GM21825 (cell line): Measurements from ENCODE around the gene MSANTD2.

Experiments
- ATAC-seq: cut with Tn5 transposase; IDR thresholded peaks from one replicate; pipeline ENCODE4 v1.9.1; 2021; ENCODE audit warnings: mild to moderate bottlenecking, moderate library complexity; ENCODE audit not compliant: unreplicated experiment

The MSANTD2 gene

GRCh38 chr11:124800226-124800929 is at the start of gene MSANTD2:
Gene MSANTD2, minus strand, starts transcription at chr11:124800406. Its CDS starts 26 bp downstream, at chr11:124800380.
- ATAC-seq = peak; percentile 92

- no peak for ATAC-seq
These were observed 46.0 kb upstream of the MSANTD2 start for GRCh38 chr11:124846070-124846673.

DNA sequence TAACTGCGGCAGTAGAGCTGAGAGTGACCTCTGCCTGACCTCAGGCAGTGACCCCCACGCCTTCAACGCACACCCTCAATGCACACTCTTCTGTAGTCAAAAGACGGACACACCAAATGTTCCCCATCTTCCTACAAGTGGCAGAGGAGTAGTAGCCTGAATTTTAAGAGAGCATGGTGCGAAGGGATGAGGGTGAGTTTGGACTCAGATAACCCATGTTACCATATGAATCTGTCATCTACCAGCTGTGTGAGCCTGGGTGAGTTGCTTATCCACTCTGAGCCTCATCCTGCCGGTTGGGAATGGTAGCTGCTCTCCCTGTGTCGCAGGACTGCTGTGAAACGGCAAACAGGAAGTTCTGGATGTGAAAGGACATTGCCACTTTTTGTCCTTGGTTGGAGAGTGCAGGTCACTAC is 44.5 kb upstream of the MSANTD2 start:
- ATAC-seq = no peak

DNA sequence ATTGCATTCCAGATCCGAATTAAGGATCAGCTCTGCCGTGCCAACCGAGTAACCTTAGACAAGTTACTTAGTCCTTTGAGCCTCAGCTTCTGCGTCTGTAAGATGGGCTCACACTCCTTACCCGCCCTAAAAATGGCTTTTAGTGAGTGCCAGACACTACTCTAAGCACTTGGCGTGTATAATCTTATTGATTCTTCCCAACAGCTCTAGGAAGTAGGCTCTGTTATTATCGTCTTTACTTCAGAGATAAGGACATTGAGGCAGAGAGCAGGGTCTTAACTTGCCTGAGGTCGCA is 43.4 kb upstream of the MSANTD2 start:
- ATAC-seq = no peak

DNA sequence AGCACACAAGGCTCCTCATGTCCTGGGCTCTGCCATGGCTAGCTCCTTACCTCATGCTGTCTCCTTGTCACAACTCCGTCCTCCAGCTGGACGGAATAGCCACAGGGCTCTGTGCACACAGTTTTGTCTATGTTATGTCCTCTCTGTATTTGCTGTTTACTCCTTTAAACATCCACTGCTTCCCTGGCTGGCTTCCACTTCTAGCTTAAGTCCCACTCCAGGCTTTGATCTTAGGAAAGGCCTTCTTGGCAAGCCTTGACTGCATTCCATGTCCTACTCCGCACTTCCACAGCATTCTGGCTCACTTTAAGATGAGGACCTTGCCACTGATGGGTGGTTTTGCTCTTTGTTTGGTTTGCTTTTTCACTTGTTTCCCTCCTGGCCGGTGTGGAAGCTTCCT is 42.1 kb upstream of the MSANTD2 start:
- ATAC-seq = no peak

DNA sequence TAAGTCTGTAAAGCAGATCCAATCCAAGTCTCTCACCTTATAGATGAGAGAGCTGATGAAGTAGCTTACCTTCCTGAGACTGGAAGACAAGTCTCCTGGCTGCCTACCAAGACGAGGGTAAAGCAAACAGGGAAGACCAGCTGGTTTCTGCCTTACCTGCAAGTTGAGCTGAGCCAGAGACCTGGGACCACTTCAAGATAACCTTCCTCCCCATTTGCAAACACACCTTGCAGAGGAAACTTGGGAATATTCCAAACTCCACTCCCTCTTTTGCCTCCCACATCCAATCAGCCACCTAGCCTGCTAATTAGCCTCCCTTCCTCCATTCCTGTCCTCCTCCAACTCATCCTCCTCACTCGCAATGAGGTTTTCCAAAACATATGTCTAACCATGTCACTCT is 41.6 kb upstream of the MSANTD2 start:
- no peak for ATAC-seq

DNA sequence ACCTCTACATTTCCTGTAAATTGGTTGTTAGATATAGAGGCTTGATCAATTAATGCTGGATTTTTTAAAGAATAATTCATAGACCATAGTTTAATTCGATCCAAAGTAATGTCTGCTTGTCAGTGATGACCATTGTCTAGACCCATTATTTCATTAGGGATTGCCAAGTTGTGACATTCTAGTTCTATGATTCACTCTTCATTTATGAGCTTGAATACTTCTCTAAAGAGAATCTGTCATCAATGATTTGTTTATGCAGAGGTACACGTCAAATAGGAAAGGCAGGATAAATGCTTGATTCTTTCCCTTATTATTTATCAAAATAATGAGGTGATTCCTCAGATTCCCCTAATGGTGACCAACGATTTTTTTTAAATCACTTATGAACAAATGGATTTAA is 41.0 kb upstream of the MSANTD2 start:
- no peak for ATAC-seq

GRCh38 chr11:124840666-124841065 is 40.5 kb upstream of the MSANTD2 start:
- no peak for ATAC-seq

GRCh38 chr11:124839972-124840621 is 39.9 kb upstream of the MSANTD2 start:
- no peak for ATAC-seq

DNA sequence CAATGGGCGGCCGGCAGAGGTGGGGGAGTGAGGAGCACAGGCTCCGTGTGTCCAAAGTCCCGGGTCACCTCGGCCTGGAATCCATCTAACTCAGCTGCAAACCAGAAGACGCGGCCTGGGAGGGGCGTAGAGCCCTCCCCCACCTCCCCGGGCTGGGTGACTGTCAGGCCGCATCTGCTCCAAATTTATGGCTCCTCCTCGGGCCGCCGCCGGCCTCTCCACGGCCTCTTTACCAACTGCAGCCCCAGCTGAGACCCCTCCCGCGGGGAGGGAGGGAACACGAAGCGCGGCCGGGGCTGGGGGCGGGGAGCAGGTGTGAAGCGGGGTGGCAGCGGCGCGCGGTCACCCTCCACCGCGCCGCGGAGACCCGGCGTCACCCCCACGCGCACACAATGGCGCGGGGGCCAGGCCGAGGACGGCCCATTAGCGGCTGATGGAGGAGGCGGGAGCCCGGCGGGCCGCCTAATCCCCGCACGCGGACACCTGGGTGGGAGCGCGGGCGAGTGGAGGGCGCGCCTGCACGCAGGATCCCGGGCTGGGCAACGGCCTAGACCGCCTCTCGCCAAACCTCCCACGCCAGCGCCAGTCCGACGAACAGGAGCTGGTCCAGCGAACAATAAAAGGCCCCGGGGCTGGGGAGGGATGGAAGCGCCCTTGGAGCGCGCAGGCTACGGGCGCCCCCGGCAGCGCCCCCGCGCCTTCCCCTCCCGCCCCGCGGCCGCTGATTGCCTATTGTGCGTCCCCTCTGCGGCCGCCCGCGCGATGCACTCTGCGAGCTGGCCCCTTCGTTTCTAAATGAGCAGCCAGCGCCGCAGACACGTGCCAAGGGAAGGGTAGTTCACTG is 39.1 kb upstream of the MSANTD2 start:
- ATAC-seq = no peak

- ATAC-seq = no peak
These were observed 38.6 kb upstream of the MSANTD2 start for GRCh38 chr11:124838805-124839127.

DNA sequence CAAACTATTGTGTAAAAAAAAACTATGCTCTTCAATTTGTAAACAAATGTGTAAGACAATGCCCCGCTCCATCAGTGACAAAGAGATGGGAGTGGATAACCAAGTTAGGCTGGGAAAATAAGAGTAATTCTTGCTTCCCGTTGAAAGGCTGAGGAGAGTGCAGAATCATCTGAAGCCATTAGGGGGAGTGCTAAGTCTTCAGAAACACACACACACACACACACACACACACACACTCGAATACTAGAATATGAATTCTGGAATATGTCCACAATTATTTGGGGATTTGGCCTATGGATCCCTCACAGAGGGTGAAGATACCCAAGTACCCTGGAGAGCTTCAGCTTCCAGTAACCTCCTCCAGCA is 37.3 kb upstream of the MSANTD2 start:
- ATAC-seq = no peak

GRCh38 chr11:124835918-124836317 is 35.7 kb upstream of the MSANTD2 start:
- ATAC-seq = no peak

DNA sequence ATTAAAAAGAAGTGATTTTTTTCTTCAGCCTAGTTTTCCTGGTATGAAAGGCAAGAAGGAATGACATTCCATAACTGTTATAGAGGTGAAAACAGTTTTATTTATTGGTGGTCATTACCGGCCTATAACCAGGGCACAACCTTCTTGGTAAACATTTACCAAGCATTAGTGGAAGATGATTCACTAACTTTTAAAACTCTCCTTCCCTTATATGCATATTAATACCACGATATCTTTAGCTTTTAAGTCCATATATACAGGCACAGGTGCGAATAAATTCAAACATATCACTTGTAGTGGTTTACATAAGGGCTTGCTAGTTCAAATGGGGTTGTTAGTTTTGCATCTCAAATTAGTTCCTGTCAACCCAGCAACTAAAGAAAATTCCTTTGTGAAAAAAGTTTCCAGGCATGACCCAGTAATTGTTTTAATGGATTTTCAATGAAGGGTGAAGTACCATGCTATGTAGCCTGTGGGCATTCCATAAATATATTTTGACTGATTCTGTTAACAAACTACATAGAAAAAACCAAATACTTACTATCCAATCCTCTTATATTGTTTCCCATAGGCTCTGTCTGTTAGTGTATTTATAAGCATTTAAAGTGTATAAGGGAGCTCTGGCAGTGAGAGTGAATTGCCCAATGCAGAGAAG is 34.4 kb upstream of the MSANTD2 start:
- ATAC-seq = no peak

DNA sequence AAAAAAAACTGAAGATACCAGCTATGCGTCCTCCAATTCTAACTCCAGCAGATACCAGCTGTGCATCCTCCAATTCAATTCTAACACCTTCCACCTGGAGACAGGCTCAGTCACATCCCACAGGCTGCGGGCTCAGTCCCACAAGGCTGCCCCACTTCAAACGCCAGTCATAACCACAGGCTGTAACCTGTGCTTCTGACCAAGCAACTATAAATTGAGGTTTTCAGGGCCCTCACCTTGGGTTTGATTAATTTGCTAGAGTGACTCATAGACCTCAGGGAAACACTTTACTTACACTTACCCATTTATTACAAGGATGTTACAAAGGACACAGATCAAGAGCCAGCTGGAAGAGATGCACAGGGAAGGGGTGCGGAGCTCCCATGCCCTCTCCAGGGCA is 32.4 kb upstream of the MSANTD2 start:
- ATAC-seq = no peak

GRCh38 chr11:124831897-124832296 is 31.7 kb upstream of the MSANTD2 start:
- no peak for ATAC-seq

- ATAC-seq = no peak
These were observed 30.5 kb upstream of the MSANTD2 start for GRCh38 chr11:124830749-124831148.

GRCh38 chr11:124829986-124830385 is 29.8 kb upstream of the MSANTD2 start:
- ATAC-seq = no peak

GRCh38 chr11:124825876-124826275 is 25.7 kb upstream of the MSANTD2 start:
- ATAC-seq = no peak

DNA sequence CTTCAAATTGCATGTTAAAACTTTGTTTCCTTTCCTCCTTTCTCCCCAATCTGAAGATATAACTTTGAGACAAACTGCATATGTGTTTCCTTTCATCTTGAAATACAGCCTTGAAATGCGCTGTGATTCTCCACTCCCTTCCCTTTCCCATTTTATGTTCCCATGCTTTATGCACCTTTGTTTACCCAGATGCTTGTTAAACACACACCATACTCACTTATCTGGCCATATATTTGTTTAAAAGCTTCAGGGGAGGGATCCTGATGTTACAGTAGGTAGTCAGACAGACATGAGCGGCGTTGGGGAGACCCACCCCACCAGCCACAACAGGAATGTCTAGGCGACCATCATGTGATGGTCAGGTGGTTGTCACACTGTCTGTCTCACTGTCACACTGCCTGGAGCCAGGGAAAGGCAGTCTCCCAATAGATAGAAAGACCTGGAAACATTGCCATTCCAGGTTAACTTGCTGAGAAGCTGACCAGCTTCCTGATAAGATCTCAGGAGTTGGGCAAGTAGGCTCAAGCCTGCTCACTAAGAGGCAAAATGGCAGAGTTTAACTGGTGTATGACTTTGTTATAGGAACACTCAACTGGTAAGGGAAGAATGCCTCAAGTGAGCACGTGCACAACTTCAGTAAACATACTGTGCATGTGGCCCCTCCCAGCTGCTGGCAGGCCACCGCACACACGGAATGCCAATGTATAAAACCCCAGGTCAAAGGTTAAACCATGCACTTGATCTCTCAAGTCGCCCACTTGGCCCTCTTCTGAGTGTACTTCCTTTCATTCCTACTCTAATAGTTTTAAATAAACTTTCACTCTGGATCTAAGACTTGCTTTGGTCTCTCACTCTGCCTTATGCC is 23.5 kb upstream of the MSANTD2 start:
- ATAC-seq = no peak
